Trophoblast cell (in vitro differentiated cells and primary cell): ENCODE measurements around the gene SERPING1.

Experiments
- DNase-seq, 2 donors: peaks; one replicate each; pipeline ENCODE4 v3.0.0-alpha.2; 2016
- H2AFZ ChIP-seq: 2 replicates; pipeline ENCODE4 v1.6.1; 2013; ENCODE audit warnings: low read length, moderate library complexity, mild to moderate bottlenecking; ENCODE audit not compliant: insufficient read depth, poor library complexity
- H2AK5ac ChIP-seq: 2 replicates; pipeline ENCODE4 v1.6.1; 2013; ENCODE audit warnings: mild to moderate bottlenecking, low read length
- H2BK120ac ChIP-seq: 2 replicates; pipeline ENCODE4 v1.6.1; 2013; ENCODE audit warnings: low read length, mild to moderate bottlenecking, moderate library complexity; ENCODE audit not compliant: insufficient read depth, poor library complexity
- H2BK12ac ChIP-seq: 2 replicates; pipeline ENCODE4 v1.6.1; 2013; ENCODE audit warnings: mild to moderate bottlenecking, low read length, moderate library complexity
- H2BK5ac ChIP-seq: 2 replicates; pipeline ENCODE4 v1.6.1; 2013; ENCODE audit warnings: low read length, low read depth, moderate library complexity, mild to moderate bottlenecking; ENCODE audit not compliant: poor library complexity
- H3K14ac ChIP-seq: 2 replicates; pipeline ENCODE4 v1.6.1; 2013; ENCODE audit warnings: mild to moderate bottlenecking, low read length
- H3K18ac ChIP-seq: 2 replicates; pipeline ENCODE4 v1.6.1; 2013; ENCODE audit warnings: mild to moderate bottlenecking, low read length
- H3K23ac ChIP-seq: 2 replicates; pipeline ENCODE4 v1.6.1; 2013; ENCODE audit warnings: low read length
- H3K27ac ChIP-seq: 2 replicates; pipeline ENCODE4 v1.5.1; 2013; ENCODE audit warnings: low read depth, mild to moderate bottlenecking, inconsistent platforms, low read length, moderate library complexity
- H3K27me3 ChIP-seq: 2 replicates; pipeline ENCODE4 v1.6.1; 2013; ENCODE audit warnings: inconsistent platforms, mild to moderate bottlenecking, low read length, moderate library complexity; ENCODE audit not compliant: insufficient read depth
- H3K36me3 ChIP-seq, 2 experiments: 1 replicate in 1 of 2; 2 replicates in 1 of 2; pipeline ENCODE4 v1.6.1; 2013; ENCODE audit warnings: low read length in 2 of 2, mild to moderate bottlenecking in 2 of 2, moderate library complexity in 1 of 2; ENCODE audit not compliant: insufficient read depth in 2 of 2, control insufficient read depth in 1 of 2
- H3K4ac ChIP-seq: 2 replicates; pipeline ENCODE4 v1.6.1; 2013; ENCODE audit warnings: low read depth, mild to moderate bottlenecking, low read length, moderate library complexity
- H3K4me1 ChIP-seq, 2 experiments: 1 replicate in 1 of 2; 2 replicates in 1 of 2; pipeline ENCODE4 v1.6.1; 2013; ENCODE audit warnings: low read length in 2 of 2, mild to moderate bottlenecking in 2 of 2, moderate library complexity in 1 of 2; ENCODE audit not compliant: insufficient read depth in 2 of 2, control insufficient read depth in 1 of 2
- H3K4me2 ChIP-seq: 2 replicates; pipeline ENCODE4 v1.6.1; 2013; ENCODE audit warnings: inconsistent platforms, mild to moderate bottlenecking, low read length, moderate library complexity
- H3K4me3 ChIP-seq: 2 replicates; pipeline ENCODE4 v1.5.1; 2013; ENCODE audit warnings: mild to moderate bottlenecking, low read depth, low read length, inconsistent platforms
- H3K79me1 ChIP-seq: one replicate; pipeline ENCODE4 v1.6.1; 2013; ENCODE audit warnings: low read length
- H3K79me2 ChIP-seq: 2 replicates; pipeline ENCODE4 v1.6.1; 2013; ENCODE audit warnings: low read length, mild to moderate bottlenecking; ENCODE audit not compliant: control insufficient read depth, insufficient read depth, poor library complexity
- H3K9ac ChIP-seq: 2 replicates; pipeline ENCODE4 v1.6.1; 2013; ENCODE audit warnings: mild to moderate bottlenecking, low read length
- H3K9me3 ChIP-seq: 2 replicates; pipeline ENCODE4 v1.6.1; 2013; ENCODE audit warnings: low read depth, mild to moderate bottlenecking, control low read depth, inconsistent platforms, low read length; ENCODE audit not compliant: insufficient read depth
- H4K12ac ChIP-seq: 2 replicates; pipeline ENCODE4 v1.6.1; 2013; ENCODE audit warnings: low read depth, mild to moderate bottlenecking, low read length, moderate library complexity
- H4K8ac ChIP-seq: 2 replicates; pipeline ENCODE4 v1.6.1; 2013; ENCODE audit warnings: low read depth, mild to moderate bottlenecking, low read length, moderate library complexity
- H4K91ac ChIP-seq: one replicate; pipeline ENCODE4 v1.6.1; 2013; ENCODE audit warnings: low read depth, mild to moderate bottlenecking, low read length, moderate library complexity
- WGBS: extraction: QIAGEN DNeasy Blood & Tissue Kit; methylation state at CpG from one replicate; pipeline ENCODE4 v1.1.7; 2013; ENCODE audit warnings: missing lambda C conversion rate; ENCODE audit not compliant: insufficient read length, insufficient coverage; ENCODE audit errors: extremely low coverage; 5-methylcytosine and 5-hydroxymethylcytosine counted together

The SERPING1 gene

GRCh38 chr11:57562596-57562995 is 34.9 kb upstream of the SERPING1 start:
- no peak overlapping the region for H4K91ac ChIP-seq
- peaks cover 0 to 3% of the 10 kb centered on the region in 2 experiments for H3K4me1 ChIP-seq
- H4K12ac ChIP-seq = no peak overlapping the region
- H3K9ac ChIP-seq = no peak overlapping the region
- H3K4me3 ChIP-seq = no peak overlapping the region
- H3K79me2 ChIP-seq = no peaks in the 10 kb centered on the region
- H3K18ac ChIP-seq = no peak overlapping the region
- WGBS = no CpG with 5 or more reads among the region's 4 CpGs
- no peak overlapping the region for H2AFZ ChIP-seq
- no peaks in the 10 kb centered on the region for H3K79me1 ChIP-seq
- no peak overlapping the region for H3K4me2 ChIP-seq
- peaks cover 4% of the 10 kb centered on the region for H3K27me3 ChIP-seq
- no peak overlapping the region for H3K14ac ChIP-seq
- no peak overlapping the region for H2AK5ac ChIP-seq
- no peak overlapping the region for H4K8ac ChIP-seq
- no peak overlapping the region for H3K23ac ChIP-seq
- H2BK5ac ChIP-seq = no peak overlapping the region
- H3K27ac ChIP-seq = no peak overlapping the region
- no peak for DNase-seq
- H3K9me3 ChIP-seq = no peaks in the 10 kb centered on the region
- no peak overlapping the region for H2BK12ac ChIP-seq
- H3K36me3 ChIP-seq = no peaks in the 10 kb centered on the region
- H2BK120ac ChIP-seq = no peak overlapping the region
- no peak overlapping the region for H3K4ac ChIP-seq

- WGBS = no CpG with 5 or more reads among the region's 4 CpGs
- Histone ChIP-seq H4K12ac (no peak overlapping the region), H3K23ac (no peak overlapping the region), H2BK120ac (no peak overlapping the region), H2BK12ac (no peak overlapping the region), H3K36me3 (no peaks in the 10 kb centered on the region), H3K14ac (no peak overlapping the region), H3K27ac (no peak overlapping the region), H3K4me2 (no peak overlapping the region), H2AFZ (no peak overlapping the region), H2BK5ac (no peak overlapping the region), H3K4ac (no peak overlapping the region), H3K18ac (no peak overlapping the region), H3K4me3 (no peak overlapping the region), H3K79me2 (no peaks in the 10 kb centered on the region), H3K27me3 (peaks cover 4% of the 10 kb centered on the region), H3K9ac (no peak overlapping the region), H3K4me1 (peaks cover 0 to 3% of the 10 kb centered on the region in 2 experiments), H2AK5ac (no peak overlapping the region), H3K79me1 (peaks cover 2% of the 10 kb centered on the region), H3K9me3 (no peaks in the 10 kb centered on the region), H4K91ac (no peak overlapping the region), H4K8ac (no peak overlapping the region)
- DNase-seq = peak in 1 of 2 donors; percentile 51
These were observed 31.2 kb upstream of the SERPING1 start for GRCh38 chr11:57566005-57566904.

- Histone ChIP-seq H4K8ac (no peak overlapping the region), H2BK5ac (no peak overlapping the region), H4K12ac (no peak overlapping the region), H2AK5ac (no peak overlapping the region), H3K79me2 (no peaks in the 10 kb centered on the region), H3K79me1 (peaks cover 2% of the 10 kb centered on the region), H3K23ac (no peak overlapping the region), H3K27ac (no peak overlapping the region), H3K36me3 (no peaks in the 10 kb centered on the region), H2BK120ac (no peak overlapping the region), H3K9ac (no peak overlapping the region), H3K18ac (no peak overlapping the region), H3K4me1 (peaks cover 0 to 3% of the 10 kb centered on the region in 2 experiments), H3K4ac (no peak overlapping the region), H3K4me3 (peak overlapping the region; percentile 32), H3K9me3 (no peaks in the 10 kb centered on the region), H2AFZ (no peak overlapping the region), H3K4me2 (peak overlapping the region; percentile 96), H3K27me3 (peaks cover 4% of the 10 kb centered on the region), H2BK12ac (no peak overlapping the region), H4K91ac (no peak overlapping the region), H3K14ac (no peak overlapping the region)
- DNase-seq = peak in 1 of 2 donors; percentile 46
- WGBS = no CpG with 5 or more reads among the region's 15 CpGs
These were observed 30.5 kb upstream of the SERPING1 start for GRCh38 chr11:57566905-57567514.

GRCh38 chr11:57567515-57568329 is 29.8 kb upstream of the SERPING1 start, which contains the start of gene UBE2L6:
UBE2L6 (minus strand) TSS chr11:57567672; CDS start chr11:57567611, 61 bp downstream.
- H3K23ac ChIP-seq = no peak within 1 kb of the TSS
- peak within 1 kb of the TSS; percentile 12 for H3K14ac ChIP-seq

More at GRCh38 chr11:57567515-57568329, 29.8 kb upstream of the SERPING1 start, which contains the start of gene UBE2L6:
- peak within 1 kb of the TSS; percentile 67 for H4K8ac ChIP-seq
- no peaks in the 10 kb centered on the region for H3K9me3 ChIP-seq
- H4K12ac ChIP-seq = peak within 1 kb of the TSS; percentile 70
- no peak within 1 kb of the TSS for H3K27ac ChIP-seq
- peaks cover 0 to 3% of the 10 kb centered on the region in 2 experiments for H3K4me1 ChIP-seq
- peak within 1 kb of the TSS; percentile 83 for H2AFZ ChIP-seq
- no peak within 1 kb of the TSS for H2BK120ac ChIP-seq
- peaks cover 4% of the 10 kb centered on the region for H3K27me3 ChIP-seq
- H3K4ac ChIP-seq = no peak within 1 kb of the TSS
- H2BK12ac ChIP-seq = no peak within 1 kb of the TSS
- DNase-seq = peak in 1 of 2 donors; percentile 87
- H3K4me3 ChIP-seq = peak within 1 kb of the TSS; percentile 78
- H3K79me2 ChIP-seq = no peaks in the 10 kb centered on the region
- peaks cover 2% of the 10 kb centered on the region for H3K79me1 ChIP-seq
- H3K36me3 ChIP-seq = no peaks in the 10 kb centered on the region
- H3K4me2 ChIP-seq = peak within 1 kb of the TSS; percentile 96
- peak within 1 kb of the TSS; percentile 22 for H4K91ac ChIP-seq
- no CpG with 5 or more reads among the region's 92 CpGs for WGBS
- H3K18ac ChIP-seq = no peak within 1 kb of the TSS
- no peak within 1 kb of the TSS for H3K9ac ChIP-seq
- no peak within 1 kb of the TSS for H2BK5ac ChIP-seq
- H2AK5ac ChIP-seq = no peak within 1 kb of the TSS
